Psoas muscle (tissue), 8 donors: ENCODE measurements around the gene OBI1. TPM values are rescaled to one million over a fixed set of nuclear protein-coding genes. Genes with fewer than 3 reads are reported as not detected.

ENCODE experiments used
- ATAC-seq, 4 donors: fragments of 200-7000 bp; cut with Tn5 transposase; one replicate each; pipeline ENCODE4 v1.9.1; 2020; ENCODE audit warnings: moderate library complexity in 3 of 4, mild to moderate bottlenecking in 2 of 4
- DNase-seq, 2 donors: peaks; one replicate each; pipeline ENCODE4 v3.0.0-alpha.2; 2020
- H3K27ac ChIP-seq: fragments of 200-600 bp; one replicate; pipeline ENCODE4 v1.8.0; 2022
- H3K27me3 ChIP-seq, 3 donors: fragments of 200-600 bp in 1 of 3; one replicate each; pipeline versions ENCODE4 v1.6.1 to v1.8.0; 2013 to 2022; ENCODE audit warnings: low read length in 2 of 3, mild to moderate bottlenecking in 2 of 3, moderate library complexity in 1 of 3; ENCODE audit not compliant: insufficient read depth in 3 of 3
- H3K36me3 ChIP-seq, 2 donors: fragments of 200-600 bp in 1 of 2; one replicate each; pipeline versions ENCODE4 v1.6.1 to v1.8.0; 2013 to 2022; ENCODE audit warnings: low read depth in 1 of 2, mild to moderate bottlenecking in 1 of 2, moderate library complexity in 1 of 2; ENCODE audit not compliant: insufficient read depth in 1 of 2
- H3K4me1 ChIP-seq: fragments of 200-600 bp; one replicate; pipeline ENCODE4 v1.8.0; 2022
- H3K4me3 ChIP-seq: fragments of 200-600 bp; one replicate; pipeline ENCODE4 v1.8.0; 2022; ENCODE audit warnings: mild to moderate bottlenecking
- H3K9me3 ChIP-seq: fragments of 200-600 bp; one replicate; pipeline ENCODE4 v1.8.0; 2022
- WGBS, 3 donors: extraction: QIAGEN DNeasy Blood & Tissue Kit; methylation state at CpG; one replicate each; pipeline versions ENCODE4 v1.1.6 to v1.1.7; 2013; 5-methylcytosine and 5-hydroxymethylcytosine counted together
- intact Hi-C, 2 donors: fragments of 100-400 bp; cut with DNase I; formaldehyde crosslinking; loops; one replicate each; pipeline versions ENCODE4 v1.11.0 to v1.14.2; 2022
- polyA plus RNA-seq, 3 donors: library from polyadenylated mRNA; stranded (reverse); fragments of 200-250 nt; gene quantifications; one replicate each; pipeline ENCODE4 v1.2.3, GENCODE V29; 2013
- total RNA-seq, 4 donors: library from RNA; stranded (reverse); fragmentation: NEBNext Ultra II Directional in 2 of 4; extraction: Animal tissue kit (Norgen Biotek cat#: 25700) in 2 of 4; gene quantifications; one replicate each; pipeline versions ENCODE4 v1.2.1 to v1.2.4, GENCODE V29; 2021 to 2023
- TF ChIP-seq, protein P1 (sequence below): fragments of 200-600 bp; IDR thresholded peaks from one replicate; pipeline ENCODE4 v1.8.0; 2022; ENCODE audit warnings: antibody characterized with exemption
- donor health status: healthy with polysubstance abuse.
- donor health status: DM: no; HTN: no; CAD: no; lungs with moderate emphysema.
- donor health status: Bipolar disorder and iron deficiency.
- donor health status: healthy.
- donor health status: DM: yes; HTN: yes; CAD: no.
- donor health status: DM: no; HTN: no; CAD: no.
- donor health status: DM: no; HTN: no; CAD: no.
- donor health status: DM: yes; HTN: yes; CAD: no.

OBI1 gene
- total and polyA plus RNA-seq, 7 donors = 4.3 to 16.5 (median 5.0) TPM

- peaks cover 2% of the 10 kb centered on the region for H3K4me1 ChIP-seq
- ATAC-seq = no peak
- TF ChIP-seq, protein P1, sequence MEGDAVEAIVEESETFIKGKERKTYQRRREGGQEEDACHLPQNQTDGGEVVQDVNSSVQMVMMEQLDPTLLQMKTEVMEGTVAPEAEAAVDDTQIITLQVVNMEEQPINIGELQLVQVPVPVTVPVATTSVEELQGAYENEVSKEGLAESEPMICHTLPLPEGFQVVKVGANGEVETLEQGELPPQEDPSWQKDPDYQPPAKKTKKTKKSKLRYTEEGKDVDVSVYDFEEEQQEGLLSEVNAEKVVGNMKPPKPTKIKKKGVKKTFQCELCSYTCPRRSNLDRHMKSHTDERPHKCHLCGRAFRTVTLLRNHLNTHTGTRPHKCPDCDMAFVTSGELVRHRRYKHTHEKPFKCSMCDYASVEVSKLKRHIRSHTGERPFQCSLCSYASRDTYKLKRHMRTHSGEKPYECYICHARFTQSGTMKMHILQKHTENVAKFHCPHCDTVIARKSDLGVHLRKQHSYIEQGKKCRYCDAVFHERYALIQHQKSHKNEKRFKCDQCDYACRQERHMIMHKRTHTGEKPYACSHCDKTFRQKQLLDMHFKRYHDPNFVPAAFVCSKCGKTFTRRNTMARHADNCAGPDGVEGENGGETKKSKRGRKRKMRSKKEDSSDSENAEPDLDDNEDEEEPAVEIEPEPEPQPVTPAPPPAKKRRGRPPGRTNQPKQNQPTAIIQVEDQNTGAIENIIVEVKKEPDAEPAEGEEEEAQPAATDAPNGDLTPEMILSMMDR = no peak
- DNase-seq = no peak
- 65 to 74% (median 66%) methylated on average over 5 of the region's 5 CpGs for WGBS, 3 donors
- no peaks in the 10 kb centered on the region for H3K36me3 ChIP-seq
- H3K9me3 ChIP-seq = no peaks in the 10 kb centered on the region
- intact Hi-C loops = no loop called here
- H3K27me3 ChIP-seq = peaks cover 0 to 93% (median 48%) of the 10 kb centered on the region in 3 donors
- no peak overlapping the region for H3K4me3 ChIP-seq
- H3K27ac ChIP-seq = no peak overlapping the region
These were observed 59.9 kb downstream of the OBI1 start for GRCh38 chr13:78598966-78599644.

DNA sequence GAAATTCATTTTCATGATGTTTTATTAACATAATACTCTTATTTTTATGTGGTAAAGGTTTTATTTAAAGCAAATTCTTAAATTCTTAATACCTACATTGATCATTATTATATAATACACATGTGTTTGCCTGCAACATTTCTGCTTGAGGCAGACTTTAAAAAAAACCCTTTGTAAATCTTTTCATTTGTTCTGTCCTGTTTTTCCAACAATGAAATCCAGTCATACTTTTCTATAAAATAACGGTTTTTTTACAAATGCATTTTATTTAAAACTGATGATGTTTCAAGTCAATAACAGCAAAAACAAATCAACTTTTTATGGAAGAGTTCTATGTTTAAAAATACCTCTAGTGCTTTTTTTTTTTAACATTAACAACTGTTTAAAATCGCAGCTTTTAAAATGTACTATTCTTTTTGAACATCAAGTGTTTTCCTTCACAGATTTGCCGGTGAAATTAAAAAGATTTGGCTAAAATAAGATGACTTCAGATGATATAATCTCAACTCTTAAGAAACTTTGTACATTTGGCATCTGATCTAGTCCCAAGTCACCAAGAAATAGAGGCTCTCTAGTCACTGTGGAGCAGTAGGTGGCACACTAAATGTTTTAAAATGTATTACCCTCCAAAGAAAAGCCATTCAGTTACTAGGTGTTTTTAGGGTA is 60.7 kb downstream of the OBI1 start:
- intact Hi-C loops = no loop called here
- 59 to 63% (median 63%) methylated on average over 3 of the region's 3 CpGs for WGBS, 3 donors
- Histone ChIP-seq H3K27me3 (peaks cover 0 to 94% (median 46%) of the 10 kb centered on the region in 3 donors), H3K9me3 (no peaks in the 10 kb centered on the region), H3K36me3 (no peaks in the 10 kb centered on the region), H3K4me1 (no peaks in the 10 kb centered on the region), H3K27ac (no peak overlapping the region), H3K4me3 (no peak overlapping the region)
- TF ChIP-seq, protein P1 = no peak
- ATAC-seq = no peak
- no peak for DNase-seq

GRCh38 chr13:78597602-78597932 is 61.4 kb downstream of the OBI1 start:
- H3K4me1 ChIP-seq = no peaks in the 10 kb centered on the region
- H3K4me3 ChIP-seq = no peak overlapping the region
- no peak for ATAC-seq
- no peak overlapping the region for H3K27ac ChIP-seq
- WGBS, 3 donors = 58 to 67% (median 64%) methylated on average over 7 of the region's 7 CpGs
- H3K27me3 ChIP-seq = peaks cover 0 to 94% (median 43%) of the 10 kb centered on the region in 3 donors
- TF ChIP-seq, protein P1 = no peak
- no peaks in the 10 kb centered on the region for H3K9me3 ChIP-seq
- H3K36me3 ChIP-seq = no peaks in the 10 kb centered on the region
- intact Hi-C loops = no loop called here
- no peak for DNase-seq

DNA sequence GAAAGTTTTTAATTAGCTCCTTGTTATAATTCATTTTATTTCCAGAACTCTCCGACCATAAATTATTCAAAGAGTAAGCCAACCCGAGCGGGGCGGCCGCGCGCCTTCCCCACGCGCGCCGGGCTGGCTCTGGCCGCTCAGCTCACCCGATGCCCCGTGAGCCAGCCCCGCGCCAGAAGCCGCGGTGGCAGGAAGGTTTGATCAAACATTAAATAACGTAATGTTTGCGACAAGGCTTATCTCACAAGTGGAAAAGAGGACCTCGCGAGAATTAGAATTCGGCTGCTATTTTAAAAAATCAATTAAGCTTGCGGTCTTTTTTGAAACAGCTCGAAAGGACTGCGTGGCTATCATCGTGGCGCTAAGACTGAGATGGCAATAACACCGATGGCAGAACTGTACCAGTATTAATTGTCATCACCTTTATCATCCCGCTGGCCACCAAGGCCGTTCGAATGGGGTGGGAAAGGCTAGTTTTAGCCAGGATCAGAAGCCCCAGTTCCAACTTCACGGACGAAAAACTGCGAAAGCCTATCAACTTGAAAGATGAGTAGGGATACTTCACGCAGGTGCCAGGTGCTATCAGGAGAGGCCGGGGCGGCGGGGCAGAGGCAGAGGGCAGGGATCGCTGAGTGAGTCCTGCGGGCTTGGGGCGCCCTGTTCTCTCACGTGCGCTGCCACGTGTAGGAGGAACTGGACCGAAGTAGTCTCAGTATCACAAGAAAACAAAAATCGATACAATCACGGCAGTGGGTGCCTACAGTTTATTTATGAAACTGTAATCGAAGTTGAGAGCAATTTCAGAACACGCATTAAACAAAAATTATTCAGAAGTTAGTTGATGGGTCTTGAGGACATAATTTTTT is 62.0 kb downstream of the OBI1 start:
- Histone ChIP-seq H3K27ac (no peak overlapping the region), H3K4me3 (peak overlapping the region; percentile 46), H3K36me3 (no peaks in the 10 kb centered on the region), H3K4me1 (no peaks in the 10 kb centered on the region), H3K9me3 (no peaks in the 10 kb centered on the region), H3K27me3 (peaks cover 0 to 96% (median 40%) of the 10 kb centered on the region in 3 donors)
- no peak for DNase-seq
- TF ChIP-seq, protein P1 = no peak
- WGBS, 3 donors = 19 to 25% (median 20%) methylated on average over 50 of the region's 50 CpGs
- no peak for ATAC-seq
- intact Hi-C loops = no loop called here
